HG03571 (cell line): Measurements from ENCODE around the gene BRIP1.
"Not testable (repeated sequence)": the region's sequence is repeated elsewhere in the genome, so short reads cannot be mapped to it uniquely, and the experiment has no call there.

ENCODE experiments used
- ATAC-seq: cut with Tn5 transposase; IDR thresholded peaks from one replicate; pipeline ENCODE4 v1.9.1; 2021; ENCODE audit not compliant: unreplicated experiment

The BRIP1 gene

DNA sequence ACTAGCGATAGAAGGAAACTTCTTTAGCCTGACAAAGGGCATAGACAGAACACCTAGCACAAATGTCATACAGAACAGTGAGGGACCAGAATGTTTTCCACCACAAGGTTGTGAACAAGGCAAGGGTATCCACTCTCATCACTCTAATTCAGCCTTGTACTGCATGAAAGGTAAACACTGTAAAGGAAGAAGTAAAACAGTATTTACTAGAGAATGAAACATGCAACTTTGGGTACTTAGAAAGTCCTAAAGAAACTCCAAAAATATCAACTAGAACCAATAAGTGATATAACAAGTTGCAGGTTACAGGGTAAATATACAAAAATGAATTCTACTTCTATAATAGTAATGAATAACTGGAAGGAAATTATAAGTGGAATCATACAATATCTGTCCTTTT, 32.2 kb downstream of the BRIP1 start:
- ATAC-seq = no peak

DNA sequence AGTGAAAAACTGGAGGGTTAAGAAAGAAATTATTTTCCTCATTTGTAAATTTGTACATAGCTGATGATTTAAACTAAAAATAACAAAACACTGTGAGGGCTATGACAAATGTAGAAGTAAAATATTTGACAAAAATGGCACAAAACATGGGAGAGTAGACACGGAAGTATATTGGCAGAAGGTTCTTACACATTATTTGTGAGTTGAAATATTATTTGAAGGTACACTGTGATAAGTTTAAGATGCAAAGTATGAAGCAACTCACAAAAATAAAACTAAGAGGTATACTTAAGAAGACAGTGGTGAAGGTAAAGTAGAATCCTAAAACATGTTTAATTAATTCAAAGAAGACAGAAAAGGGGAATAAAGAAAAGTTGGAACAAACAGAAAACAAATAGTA, 34.6 kb downstream of the BRIP1 start:
- no peak for ATAC-seq

DNA sequence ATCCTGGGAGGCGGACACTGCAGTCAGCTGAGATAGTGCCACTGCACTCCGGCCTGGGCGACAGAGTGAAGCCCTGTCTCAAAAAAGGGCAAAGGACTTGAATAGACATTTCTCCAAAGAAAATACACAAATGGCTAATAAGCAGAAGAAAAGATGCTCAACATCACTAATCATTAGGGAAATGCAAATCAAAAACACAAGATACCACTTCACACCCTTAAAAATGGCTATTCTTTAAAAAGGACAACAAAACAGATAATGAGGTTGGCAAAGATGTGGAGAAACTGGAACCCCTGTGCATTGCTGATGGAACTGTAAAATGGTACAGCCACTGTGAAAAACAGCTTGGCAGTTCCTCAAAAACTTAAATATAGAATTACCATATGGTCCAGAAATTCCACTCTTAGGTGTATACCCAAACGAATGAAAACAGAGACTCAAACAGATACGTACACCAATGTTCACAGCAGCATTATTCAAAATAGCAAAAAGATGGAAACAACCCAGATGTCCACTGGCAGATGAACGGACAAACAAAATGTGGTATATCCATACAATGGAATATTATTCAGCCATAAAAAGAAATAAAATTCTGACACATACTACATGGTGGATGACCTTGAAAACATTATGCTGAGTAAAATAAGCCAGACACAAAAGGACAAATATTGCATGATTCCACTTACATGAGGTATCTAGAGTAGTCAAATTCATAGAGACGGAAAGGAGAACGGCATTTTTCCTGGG, 35.5 kb downstream of the BRIP1 start:
- ATAC-seq = no peak

DNA sequence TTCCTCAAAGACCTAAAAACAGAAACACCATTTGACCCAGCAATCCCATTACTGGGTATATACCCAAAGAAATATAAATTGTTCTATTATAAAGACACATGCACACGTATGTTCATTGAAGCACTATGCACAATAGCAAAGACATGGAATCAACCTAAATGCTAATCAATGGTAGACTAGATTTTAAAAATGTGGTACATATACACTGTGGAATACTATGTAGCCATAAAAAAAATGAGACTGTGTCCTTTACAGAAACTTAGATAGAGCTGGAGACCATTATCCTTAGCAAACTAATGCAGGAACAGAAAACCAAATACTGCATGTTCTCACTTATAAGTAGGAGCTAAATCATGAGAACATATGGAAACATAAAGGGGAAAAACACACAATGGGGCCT, 36.5 kb downstream of the BRIP1 start:
- not testable (repeated sequence) for ATAC-seq

DNA sequence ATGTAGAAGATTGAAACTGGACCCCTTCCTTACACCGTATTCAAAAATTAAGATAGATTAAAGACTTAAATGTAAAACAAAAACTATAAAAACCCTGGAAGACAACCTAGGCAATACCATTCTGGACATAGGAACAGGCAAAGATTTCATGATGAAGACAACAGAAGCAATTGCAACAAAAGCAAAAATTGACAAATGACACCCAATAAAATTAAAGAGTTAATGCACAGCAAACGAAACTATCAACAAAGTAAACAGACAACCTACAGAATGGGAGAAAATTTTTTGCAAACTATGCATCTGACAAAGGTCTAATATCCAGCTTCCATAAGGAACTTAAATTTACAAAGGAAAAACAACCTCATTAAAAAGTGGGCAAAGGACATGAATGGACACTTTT, 37.1 kb downstream of the BRIP1 start:
- ATAC-seq = not testable (repeated sequence)

DNA sequence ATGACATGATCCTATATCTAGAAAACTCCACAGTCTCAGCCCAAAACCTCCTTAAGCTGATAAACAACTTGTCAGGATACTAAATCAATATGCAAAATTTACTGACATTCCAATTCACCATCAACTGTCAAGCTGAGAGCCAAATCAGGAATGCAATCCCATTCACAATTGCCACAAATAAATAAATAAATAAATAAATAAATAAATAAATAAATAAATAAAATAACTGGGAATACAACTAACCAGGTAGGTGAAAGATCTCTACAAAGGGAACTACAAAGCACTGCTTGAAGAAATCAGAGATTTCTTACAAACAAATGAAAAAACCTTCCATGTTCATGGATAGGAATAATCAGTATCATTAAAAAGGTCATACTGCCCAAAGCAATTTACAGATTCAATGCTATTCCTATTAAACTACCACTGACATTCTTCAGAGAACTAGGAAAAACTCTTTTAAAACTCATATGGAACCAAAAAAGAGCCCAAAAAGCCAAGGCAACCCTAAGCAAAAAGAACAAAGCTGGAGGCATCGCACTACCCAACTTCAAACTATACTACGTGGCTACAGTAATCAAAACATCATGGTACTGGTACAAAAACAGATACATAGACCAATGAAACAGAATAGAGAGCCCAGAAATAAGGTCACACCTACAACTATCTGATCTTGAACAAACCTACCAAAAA, 37.7 kb downstream of the BRIP1 start:
- no peak for ATAC-seq

DNA sequence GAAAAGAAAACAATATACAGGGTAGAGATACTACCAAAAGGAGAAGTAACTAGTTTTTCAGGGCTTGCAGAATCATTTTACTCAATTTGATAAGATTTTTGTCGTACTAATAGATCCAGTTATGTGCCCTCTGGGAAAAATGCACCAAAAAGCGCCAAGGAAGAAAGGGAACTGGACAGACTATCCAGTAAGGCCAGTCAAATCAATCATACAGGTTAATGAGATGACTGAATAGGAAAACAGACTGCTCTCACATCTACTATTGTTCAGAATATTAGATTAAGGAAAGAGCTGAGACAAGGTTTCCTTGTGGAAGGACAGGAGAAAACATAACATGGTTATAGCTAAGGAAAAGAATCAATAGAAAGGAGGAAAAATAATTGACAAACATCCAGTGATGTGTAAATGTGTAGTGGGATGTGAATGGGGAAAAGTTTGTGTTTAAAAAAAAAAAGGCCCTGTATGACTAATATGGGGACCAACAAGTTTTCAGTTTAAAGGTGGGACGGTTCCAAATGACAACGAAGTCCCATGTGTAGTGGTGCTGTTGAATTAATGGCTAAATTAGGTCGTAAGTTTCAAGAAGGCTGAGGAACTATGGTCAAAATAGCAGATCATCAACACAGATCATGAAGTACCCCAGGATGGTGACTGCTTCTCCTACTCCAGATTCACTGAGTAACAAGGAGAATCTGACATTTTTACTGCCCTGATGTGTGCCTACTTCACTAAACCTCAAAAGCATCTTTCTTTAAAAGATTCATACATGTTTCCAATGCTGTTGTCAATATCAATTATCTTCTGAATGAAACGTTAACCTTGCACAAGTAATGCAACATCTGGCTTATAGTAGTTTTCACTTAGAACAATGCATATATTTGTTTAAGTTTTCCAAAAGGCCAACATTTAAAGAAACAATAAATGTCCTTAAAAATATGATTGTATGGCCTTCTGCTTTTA, 40.7 kb downstream of the BRIP1 start:
- ATAC-seq = no peak

DNA sequence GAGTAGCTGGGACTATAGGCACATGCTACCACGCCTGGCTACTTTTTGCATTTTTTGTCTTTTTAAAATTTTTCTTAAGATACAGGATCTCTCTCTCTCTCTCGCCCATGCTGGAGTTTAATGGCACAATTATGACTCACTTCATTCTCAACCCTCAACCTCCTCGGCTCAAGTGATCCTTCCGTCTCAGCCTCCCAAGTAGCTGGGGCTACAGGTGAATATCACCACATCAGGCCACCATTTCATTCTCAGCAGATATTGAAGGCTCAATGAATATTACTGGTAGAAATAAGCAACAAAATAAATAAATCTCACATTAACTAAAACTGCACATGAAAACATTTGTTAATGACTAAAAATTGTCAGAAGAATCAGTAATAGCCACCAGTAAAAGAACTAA, 41.7 kb downstream of the BRIP1 start:
- no peak for ATAC-seq

DNA sequence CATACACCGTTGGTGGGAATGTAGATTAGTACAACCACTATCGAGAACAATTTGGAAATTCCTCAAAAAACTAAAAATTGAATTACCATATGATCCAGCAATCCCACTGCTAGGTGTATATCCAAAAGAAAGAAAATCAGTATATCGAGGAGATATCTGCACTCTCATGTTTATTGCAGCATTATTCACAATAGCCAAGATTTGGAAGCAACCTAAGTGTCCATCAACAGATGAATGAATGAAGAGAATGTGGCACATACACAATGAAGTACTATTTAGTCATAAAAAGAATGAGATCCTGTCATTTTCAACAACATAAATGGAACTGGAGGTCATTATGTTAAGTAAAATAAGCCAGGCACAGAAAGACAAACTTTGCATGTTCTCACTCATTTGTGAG, 44.1 kb downstream of the BRIP1 start:
- not testable (repeated sequence) for ATAC-seq

DNA sequence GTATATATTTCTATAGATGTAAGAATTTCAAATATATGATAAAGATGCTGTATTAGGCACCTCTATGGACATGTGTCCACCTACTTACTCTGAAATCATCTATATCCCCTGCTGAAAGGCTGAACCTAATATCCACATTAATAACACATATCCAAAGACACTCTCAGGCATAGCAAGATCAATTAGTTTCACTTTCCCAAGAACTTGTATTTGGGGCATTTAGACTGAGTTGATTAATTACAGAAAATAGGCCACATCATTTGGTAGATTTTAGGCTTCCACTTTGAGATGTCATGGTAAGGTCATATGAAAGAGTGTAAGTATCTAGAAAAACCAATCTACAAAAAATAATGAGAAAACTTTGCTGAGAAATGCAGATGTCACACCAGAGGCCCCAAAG, 45.1 kb downstream of the BRIP1 start:
- ATAC-seq = no peak

DNA sequence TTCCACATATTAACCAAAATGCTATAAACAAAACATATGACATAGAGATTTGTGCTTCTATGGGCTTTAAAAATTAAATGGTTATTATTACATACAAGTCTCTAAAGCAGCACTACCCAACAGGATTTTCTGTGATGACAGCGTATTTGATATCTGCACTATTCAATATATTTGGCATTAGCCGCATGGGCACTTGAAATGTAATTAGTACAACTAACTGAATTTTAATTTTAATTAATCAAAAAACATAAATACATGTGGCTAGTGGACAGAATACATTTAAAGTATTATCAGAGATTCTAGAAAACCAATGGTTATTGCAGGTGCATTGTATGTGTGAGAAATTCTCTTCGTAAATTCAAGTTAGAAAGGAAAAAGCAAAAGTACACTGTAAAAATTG, 45.9 kb downstream of the BRIP1 start:
- ATAC-seq = no peak

DNA sequence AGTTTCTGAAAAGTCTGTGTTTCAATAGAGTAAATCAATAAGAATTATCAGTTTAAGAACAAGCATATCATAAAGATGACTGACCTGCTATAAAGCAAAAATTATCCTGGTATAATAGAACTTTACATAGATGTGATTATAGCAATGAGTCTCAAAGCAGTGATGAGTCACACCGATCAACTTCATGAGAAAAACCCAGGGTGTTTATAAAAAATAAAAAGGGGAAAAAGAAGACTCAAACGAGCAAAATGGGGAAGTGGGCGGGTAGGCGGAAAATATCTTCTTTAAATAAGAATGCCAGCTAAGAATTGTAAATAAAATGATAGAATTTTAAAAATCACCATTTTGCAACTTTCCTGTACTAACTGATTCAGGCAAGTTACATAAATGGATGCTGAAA, 46.8 kb downstream of the BRIP1 start:
- no peak for ATAC-seq

DNA sequence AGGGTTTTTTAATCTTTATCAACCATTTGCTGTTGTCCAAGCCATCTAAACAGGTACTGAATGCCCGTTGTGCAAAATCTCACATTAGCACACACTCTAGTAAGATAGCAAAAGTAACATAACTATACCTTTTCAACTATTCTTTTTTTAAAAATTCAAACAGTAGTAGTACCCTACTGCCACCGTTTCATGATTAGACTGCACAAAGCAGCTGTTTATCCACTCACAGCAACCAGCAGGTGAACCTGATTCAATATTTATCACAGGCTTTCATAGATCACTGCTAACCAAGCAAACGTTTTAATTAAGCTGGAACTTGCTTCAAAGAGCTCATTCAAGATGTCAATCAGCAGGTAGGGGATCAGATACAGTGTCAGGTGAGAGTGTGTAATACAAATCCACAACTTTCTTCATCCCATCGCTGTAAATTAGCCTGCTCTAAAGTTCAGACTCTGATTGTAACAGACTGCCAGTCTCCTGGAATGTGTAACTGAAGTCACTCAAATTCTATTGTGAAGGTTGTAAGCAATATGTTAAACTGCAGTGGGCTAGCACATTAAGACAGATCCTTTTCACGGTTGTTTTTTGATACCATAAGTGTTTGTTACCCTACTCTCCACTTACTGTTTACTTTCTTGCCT, 47.3 kb downstream of the BRIP1 start:
- ATAC-seq = no peak

DNA sequence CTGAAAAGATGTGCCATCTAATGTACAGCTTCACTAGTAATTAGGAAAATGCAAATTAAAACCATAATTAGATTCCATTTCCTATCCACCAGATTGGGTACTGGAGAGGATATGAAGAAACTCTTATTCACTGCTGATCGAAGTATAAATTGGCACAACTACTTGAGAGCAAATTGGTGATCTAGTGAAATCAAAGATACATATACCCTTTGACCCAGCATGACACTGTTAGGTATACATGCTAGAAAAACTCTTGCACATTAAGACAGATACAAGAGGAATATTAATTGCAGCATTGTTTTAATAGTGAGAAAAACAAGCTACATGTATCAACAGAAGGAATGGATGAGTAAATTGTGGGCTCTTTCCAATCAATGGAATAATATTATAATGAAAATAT, 48.8 kb downstream of the BRIP1 start:
- no peak for ATAC-seq

DNA sequence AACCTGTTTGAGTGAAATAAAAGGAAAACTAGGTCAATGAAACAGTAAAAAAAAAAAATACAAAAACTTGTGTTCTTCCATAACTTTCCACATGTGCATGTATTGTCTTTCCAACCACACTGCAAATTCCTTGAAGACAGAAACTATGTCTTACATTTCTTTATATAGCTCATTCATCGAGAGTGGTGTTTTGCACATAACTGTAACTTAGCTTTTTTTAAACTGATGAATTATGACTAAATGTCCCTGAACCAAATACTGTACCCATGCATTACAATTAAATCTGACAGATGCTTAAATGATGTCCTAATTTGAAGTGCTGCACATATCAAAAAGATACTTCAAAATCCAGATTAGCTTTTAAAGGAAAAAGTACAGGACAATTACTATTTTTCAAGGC, 50.1 kb downstream of the BRIP1 start:
- ATAC-seq = no peak

DNA sequence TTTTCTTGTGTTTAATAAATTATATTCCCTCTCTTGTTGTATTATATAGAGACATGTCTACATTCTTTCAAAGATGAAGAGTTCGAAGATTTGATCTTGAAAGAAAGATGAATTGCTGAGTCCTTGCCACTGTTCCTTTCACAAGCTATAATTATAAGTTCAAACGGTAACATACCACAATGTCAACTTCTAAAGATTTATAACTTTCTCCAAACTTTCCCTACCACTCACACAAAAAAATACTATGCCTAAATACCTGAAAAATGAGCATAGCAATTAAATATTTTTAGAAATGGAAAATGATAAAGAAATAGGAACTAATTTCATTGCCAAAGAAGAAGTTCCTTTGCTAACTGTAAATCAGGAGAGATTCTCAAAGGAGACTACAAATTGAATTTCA, 50.6 kb downstream of the BRIP1 start:
- no peak for ATAC-seq

DNA sequence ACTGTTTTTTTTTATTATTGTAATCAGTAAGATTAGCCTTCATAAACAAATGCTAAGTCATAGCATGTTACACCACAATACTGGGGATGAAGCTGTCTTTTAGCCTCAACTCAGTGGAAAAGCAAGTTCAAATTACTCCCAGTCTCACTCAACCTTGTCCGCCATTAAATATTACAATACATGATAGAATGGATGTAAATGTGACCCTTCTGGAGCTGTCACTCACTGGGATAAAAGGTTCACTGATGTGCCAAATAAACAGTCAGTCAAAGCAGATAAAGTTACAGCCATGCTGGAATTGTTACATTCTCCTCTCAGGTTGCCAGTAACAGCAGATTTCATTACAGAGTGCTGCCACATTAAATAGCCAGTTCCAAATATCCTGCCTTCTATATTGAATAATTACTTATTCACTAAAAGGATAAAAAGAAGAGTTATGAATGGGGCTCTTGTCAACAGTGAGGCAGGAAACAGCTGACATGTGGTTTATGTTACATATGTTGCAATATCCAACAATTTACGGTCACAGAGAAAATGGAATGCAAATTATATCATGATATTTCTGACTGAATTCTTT, 53.4 kb downstream of the BRIP1 start:
- no peak for ATAC-seq

DNA sequence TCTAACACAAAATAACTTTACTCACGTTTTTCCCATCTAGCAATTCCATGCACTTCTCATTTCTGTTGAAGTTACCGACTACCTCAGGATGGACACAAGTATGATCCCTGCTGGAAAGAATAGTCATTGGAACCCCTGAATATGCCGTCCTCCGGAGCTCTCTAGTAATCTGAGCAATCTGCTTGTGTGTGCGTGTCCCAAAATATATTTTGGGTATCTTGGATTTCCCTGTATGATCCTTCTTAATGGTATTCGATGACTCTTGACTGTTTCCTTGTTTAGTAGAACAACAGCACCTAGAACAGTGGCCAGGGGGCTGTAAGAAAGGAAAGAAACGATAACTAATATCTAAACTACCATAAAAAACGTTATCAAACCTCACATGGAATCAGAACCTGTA, 54.9 kb downstream of the BRIP1 start:
- ATAC-seq = no peak

DNA sequence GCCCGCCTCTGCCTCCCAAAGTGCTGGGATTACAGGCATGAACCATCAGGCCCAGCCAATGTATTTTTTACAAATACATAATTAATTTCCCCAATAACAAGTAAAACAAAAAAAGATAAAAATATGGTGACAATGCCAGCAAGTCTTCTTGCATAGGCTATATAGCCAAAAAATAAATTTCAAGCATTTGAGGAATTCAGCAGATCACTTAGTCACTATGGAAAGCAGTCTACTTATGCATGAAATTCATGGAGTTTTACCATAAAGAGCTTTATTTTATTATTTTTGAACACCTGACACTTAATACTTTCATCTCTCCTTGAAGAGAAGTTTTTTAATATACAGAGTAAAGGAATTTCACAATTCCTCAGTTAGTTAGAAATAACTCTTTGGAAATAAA, 56.4 kb downstream of the BRIP1 start:
- no peak for ATAC-seq

DNA sequence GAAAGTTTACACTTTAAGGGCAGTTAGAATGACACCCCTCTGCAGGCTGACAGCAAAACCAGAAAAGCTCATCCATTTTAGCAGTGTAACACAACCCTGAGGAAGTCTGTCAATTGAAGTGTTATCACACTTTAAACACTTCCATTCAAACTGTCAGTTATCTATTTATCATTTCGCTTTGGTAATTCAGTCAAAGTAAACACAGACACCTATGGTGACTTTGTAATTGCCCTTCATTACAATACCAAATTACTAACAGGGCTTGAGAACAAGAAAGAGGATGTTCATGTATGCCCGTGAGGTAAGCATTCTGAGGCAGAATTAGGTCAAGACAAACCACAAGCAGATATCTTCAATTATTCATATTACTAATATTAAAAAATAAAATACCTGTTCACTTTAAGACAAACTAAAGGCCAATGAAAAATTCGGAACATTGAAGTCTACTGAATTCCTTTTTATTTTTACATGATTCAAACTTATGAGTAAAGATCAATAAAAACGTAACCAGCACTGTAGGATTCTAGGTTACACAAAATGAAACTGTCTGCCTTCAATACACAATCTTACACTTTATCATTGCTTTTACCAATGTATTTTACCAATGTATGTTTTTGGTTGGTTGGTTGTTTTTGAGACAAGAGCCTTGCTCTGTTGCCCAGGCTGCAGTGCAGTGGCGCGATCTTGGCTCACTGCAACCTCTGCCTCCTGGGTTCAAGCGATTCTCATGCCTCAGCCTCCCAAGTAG, 57.1 kb downstream of the BRIP1 start:
- ATAC-seq = no peak
